NCI-H774 (cell line): ENCODE measurements around the gene ARMC2.
"Not testable (repeated sequence)": the region's sequence is repeated elsewhere in the genome, so short reads cannot be mapped to it uniquely, and the experiment has no call there.

Experiments
- DNase-seq: peaks from one replicate; lab custom pipeline; 2025; lab: John Stamatoyannopoulos, UW

The ARMC2 gene, protein sequence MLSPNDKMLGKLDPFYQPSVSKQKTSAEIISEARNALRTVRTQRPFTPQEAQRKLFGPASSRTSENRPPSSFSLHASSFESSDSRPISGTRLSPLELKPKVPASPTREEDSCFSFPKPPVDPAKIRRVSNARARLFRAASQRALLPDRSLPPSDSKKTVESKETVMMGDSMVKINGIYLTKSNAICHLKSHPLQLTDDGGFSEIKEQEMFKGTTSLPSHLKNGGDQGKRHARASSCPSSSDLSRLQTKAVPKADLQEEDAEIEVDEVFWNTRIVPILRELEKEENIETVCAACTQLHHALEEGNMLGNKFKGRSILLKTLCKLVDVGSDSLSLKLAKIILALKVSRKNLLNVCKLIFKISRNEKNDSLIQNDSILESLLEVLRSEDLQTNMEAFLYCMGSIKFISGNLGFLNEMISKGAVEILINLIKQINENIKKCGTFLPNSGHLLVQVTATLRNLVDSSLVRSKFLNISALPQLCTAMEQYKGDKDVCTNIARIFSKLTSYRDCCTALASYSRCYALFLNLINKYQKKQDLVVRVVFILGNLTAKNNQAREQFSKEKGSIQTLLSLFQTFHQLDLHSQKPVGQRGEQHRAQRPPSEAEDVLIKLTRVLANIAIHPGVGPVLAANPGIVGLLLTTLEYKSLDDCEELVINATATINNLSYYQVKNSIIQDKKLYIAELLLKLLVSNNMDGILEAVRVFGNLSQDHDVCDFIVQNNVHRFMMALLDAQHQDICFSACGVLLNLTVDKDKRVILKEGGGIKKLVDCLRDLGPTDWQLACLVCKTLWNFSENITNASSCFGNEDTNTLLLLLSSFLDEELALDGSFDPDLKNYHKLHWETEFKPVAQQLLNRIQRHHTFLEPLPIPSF

DNA sequence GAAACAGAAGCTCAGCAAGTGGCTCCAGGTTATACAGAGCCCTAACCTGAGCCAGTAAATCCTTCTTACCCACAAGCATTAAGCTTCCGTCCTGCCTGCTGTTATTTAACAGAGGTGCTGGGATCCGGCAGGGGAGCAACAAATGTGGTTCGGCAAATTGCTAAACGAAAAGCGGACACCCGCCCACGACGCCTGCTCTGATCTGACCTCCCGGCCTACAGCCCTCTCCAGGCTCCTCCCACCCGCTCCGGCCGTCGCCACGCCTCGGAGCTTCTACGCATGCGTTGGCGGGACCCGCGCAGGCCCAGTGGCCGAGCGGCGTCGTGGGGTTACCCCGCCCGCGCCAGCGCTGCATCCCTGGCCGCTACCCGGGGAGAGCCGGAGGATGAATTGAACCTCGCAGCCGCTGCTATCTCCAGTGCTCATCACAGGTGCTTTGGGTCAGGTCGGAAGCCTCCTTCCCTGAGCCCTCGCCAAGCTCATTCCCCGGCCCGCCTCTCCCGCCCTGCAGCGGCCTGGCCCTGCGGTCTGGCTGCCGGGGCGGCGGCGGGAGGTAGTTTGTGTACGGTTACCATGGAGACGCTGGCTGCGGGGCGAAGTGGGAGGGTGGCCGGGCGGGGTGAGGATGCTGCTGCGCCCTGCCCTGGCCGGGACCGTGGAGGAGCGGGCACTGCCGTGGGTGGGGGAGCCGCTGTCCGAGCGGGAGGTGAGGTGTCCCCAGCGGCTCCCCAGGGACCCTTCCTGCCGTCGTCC, at the start of gene ARMC2:
ARMC2 (plus strand) TSS at position 307 of the 753 bp plus-strand sequence. CDS start 5,846 bp downstream, outside the sequence.
- DNase-seq = peak; percentile 97

DNA sequence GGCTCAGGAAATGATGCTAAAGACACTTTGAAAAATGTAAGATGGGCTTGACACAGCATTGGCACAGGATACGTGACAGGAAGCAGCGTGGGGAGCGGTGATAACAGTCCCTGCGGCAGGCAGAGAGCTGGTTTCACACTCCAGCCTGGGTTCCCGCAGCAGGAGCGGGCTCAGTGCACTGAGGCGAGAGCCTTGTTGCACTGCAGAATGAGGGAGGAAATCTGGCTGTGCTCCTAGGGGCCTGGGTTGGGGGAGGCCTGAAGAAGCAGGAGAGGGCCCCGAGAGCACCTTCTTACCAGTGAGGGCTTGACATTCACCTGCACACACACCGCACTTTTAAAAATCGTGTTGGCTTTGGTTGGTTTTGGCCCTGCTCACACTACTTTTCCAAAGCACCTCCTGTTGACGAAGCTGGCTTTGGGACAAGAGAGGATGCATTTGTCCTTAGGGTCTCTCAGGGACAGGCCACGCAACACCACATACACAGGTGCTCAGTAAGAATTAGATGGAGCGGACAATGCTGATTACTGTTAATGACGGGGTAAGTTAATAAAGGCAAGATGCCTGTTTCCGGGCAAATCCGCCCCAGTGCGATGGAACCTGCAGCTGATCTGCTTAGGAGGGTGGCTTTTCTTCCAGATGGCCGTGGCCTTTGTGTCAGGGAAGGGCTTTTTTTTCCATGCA, 49.4 kb upstream of the ARMC2 start:
- no peak for DNase-seq

DNA sequence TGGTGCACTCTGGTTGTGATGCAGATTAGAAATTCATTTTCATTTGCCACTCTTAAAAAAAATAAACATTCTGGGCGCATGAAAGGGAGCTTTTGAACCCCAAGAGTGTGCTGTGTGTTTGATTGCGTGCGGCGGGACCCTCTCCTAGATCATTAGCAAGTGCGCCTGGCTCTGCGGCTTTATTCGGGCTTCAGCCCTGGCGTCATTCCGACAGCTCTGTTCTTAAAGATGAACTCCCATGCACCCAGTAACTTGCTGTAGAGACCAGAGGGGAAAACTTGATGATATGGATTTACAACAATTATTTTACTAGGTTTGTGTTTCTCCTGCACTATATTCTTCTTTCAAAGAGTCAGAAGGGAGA, 48.9 kb upstream of the ARMC2 start:
- DNase-seq = no peak

- no peak for DNase-seq
Measured at GRCh38 chr6:108799791-108800190, 48.4 kb upstream of the ARMC2 start.

DNA sequence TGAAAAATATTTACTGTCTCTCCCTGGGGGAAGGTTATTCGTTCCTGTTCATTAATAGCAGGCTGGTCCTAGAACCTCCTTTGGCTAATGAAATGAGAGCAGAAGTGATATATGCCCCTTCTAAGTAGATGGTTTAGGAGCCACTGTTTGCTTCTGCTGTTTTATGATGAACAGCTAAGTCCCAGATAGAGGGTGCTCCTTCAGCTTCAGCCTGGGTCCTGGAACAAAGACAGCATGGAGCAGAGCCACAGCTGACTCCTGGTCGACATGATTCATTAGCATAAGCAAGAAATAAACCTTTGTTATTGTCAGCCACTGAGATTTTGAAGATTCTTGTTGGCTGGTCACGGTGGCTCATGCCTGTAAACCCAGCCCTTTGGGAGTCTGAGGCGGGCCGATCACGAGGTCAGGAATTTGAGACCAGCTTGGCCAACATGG, 47.8 kb upstream of the ARMC2 start:
- DNase-seq = no peak

DNA sequence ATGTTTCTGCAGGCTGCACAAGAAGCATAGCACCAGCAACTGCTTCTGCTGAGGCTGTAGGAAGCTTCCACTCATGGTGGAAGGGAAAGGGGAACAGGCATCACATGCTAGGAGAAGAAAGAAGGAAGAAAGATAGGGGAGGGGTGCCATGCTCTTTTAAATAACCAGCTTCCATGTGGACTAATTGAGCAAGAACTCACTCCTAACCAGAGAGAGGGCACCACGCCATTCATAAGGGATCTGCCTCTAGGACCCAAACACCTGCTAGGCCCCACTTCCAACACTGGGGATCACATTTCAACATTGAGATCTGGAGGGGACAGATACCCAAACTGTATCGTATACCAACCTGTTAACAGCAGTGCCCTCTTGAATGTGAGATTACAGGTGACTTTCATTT, 46.9 kb upstream of the ARMC2 start:
- no peak for DNase-seq

- DNase-seq = no peak
Measured at GRCh38 chr6:108803982-108804490, 44.2 kb upstream of the ARMC2 start.

- no peak for DNase-seq
Measured at GRCh38 chr6:108804956-108805355, 43.3 kb upstream of the ARMC2 start.

GRCh38 chr6:108805611-108806167, 42.5 kb upstream of the ARMC2 start:
- DNase-seq = no peak

- no peak for DNase-seq
Measured at GRCh38 chr6:108806171-108806570, 42.1 kb upstream of the ARMC2 start.

- DNase-seq = no peak
Measured at GRCh38 chr6:108806665-108807064, 41.6 kb upstream of the ARMC2 start.

DNA sequence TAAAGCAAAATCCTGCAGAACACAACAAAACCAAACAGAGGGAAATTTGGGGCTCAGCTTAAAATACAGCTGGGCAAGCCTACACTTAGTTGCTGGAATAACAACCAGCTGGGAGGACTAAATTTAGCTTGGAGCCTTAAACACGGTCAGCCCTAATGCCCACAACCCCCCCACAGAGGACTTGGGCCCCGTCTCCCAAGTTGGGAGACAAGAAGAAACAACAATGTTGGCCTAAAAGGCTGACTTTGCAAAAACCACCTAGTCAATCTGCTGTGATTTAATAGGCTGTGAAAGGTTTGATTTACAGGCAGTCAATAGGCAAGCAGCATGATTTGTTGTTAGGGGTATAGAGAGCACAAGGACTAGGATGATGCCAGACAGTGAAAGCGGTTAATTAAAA, 40.3 kb upstream of the ARMC2 start:
- DNase-seq = no peak

DNA sequence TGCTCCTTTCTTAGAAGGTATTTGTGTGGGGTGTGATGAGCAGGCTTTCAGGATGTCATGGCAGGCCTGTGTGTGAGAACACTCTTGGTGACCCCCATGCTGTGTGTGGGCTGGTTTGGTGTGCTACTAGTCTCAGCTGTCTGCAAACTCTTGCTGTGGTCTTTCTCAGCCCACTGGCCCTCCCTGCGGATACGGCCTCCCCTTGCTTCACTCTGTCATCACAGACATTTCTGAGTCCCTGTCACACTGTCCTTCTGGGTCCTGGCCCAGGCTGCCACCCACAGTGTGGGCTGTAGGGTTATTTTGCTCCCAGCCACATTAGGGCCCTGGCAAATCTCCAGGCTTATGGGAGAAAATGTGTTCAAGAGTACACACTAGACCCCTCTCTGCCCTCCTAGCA, 39.0 kb upstream of the ARMC2 start:
- no peak for DNase-seq

- no peak for DNase-seq
Measured at GRCh38 chr6:108810057-108810643, 38.1 kb upstream of the ARMC2 start.

DNA sequence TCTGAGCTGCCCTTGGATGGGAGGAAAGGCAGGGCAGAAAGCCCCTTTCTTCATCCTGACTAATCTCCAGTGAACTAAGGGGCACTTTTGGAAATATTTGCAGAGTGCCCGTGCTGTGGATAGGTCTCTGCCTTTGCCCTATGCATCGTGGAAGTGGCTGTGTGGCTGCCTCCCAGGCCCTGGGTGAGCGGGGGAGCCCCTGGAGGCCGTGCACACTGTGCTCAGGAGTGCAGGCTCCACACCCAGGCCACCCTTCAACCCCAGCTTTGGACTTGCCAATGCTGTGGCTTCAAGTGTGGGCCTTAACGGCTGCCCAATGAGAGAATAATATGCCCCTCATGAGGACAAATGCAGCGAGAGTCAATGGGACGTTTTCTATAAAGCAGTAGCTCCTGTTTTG, 36.7 kb upstream of the ARMC2 start:
- no peak for DNase-seq

- not testable (repeated sequence) for DNase-seq
Measured at GRCh38 chr6:108813218-108813617, 35.0 kb upstream of the ARMC2 start.

- DNase-seq = not testable (repeated sequence)
Measured at GRCh38 chr6:108817276-108817675, 30.9 kb upstream of the ARMC2 start.

DNA sequence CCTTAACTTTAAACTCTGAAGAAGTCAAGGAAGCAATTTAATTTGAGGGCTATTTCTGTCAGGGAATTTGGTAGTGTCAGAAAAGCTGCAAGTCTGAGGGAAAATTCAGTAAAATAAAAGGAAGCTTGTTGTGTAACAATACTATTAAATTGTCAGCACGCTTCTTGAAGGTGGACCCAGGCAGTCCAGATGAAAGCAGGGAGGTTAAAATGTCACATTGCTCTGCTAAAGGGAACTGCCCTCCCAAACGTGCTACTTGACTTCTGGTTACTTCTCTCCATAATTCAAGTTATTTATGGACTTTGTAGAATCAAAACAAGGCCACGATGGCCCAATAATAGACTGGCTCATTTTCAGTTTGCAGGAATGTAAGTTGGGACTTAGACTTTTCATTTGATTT, 28.2 kb upstream of the ARMC2 start:
- DNase-seq = no peak

DNA sequence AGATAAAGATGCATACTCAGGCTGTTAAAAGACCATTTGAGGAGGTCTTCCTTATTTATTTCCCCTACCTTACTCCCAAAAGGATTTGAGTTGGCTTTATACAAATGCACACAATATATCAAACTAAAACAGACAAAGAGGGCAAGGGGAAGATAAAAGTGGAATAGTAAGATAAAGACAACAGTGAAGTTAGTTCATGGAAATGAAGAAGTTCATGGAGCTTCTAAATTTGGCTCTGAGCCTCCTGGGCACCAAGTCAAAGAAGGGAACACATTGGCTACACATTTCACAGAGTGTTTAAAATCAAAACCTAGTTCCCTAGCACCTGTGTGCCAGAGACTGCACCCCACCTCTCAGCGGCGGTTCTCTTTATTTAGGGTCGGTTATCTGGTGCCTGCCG, 25.8 kb upstream of the ARMC2 start:
- no peak for DNase-seq

DNA sequence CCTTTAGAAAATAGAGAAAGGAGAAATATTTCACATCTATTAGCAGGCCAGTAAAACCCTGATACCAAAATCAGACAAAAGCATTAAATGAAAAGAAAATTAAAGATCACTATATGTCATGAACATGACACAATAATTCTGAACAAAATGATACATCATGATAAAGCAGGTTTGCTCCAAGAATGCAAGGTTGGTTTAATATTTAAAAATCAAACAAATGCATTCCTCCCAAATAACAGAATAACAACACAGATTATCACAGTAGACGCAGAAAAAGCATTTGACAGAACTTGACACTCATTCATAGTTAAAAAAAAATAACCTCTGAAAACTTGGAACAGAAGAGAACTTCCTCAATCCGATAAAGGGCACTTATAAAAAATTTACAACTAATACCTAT, 22.9 kb upstream of the ARMC2 start:
- no peak for DNase-seq

- no peak for DNase-seq
Measured at GRCh38 chr6:108831104-108831503, 17.1 kb upstream of the ARMC2 start.
